K562 treated with DMSO at 1 percent for 24 hours (cell line): Measurements from ENCODE around the gene CYTH3. TPM values are rescaled to one million over a fixed set of nuclear protein-coding genes. Genes with fewer than 3 reads are reported as not detected.

Source experiments
- total RNA-seq: library from RNA; unstranded; fragments of 300-600 nt; gene quantifications from 2 replicates; pipeline ENCODE4 v1.2.3, GENCODE V29; 2022; ENCODE audit warnings: low read depth; ENCODE audit not compliant: insufficient read depth

Gene CYTH3
- total RNA-seq = 15.7 and 16.9 TPM in 2 replicates

GRCh38 chr7:6272481-6273323 lies at the start of gene CYTH3:
Gene CYTH3, minus strand, starts transcription at chr7:6272624. Its CDS starts 117 bp downstream, at chr7:6272507.

Other genes with a start within 250 kb of the CYTH3 start
- 0.96 TPM in 1 of 2 replicates, not detected in the other for gene ANKRD61, start 241.2 kb downstream of the CYTH3 start, total RNA-seq
- 126 and 131 TPM in 2 replicates for gene EIF2AK1, start 213.4 kb downstream of the CYTH3 start, total RNA-seq
- 10.5 and 11.3 TPM in 2 replicates for gene USP42, start 167.7 kb downstream of the CYTH3 start, total RNA-seq
- 23.2 and 57.5 TPM in 2 replicates for gene FAM220A, start 76.3 kb upstream of the CYTH3 start, total RNA-seq
- gene RAC1, start 101.9 kb upstream of the CYTH3 start, total RNA-seq = 158 and 163 TPM in 2 replicates
- gene DAGLB, start 175.3 kb upstream of the CYTH3 start, total RNA-seq = 21.0 and 28.3 TPM in 2 replicates
- 56.3 and 58.8 TPM in 2 replicates for gene KDELR2, start 211.5 kb upstream of the CYTH3 start, total RNA-seq